Lower lobe of right lung (tissue), 2 donors: ENCODE data around the gene SELENOT. TPM values are rescaled to one million over a fixed set of nuclear protein-coding genes. Genes with fewer than 3 reads are reported as not detected.

Source experiments
- ATAC-seq, 2 donors: fragments of 200-7000 bp; cut with Tn5 transposase; one replicate each; pipeline ENCODE4 v1.9.1; 2020 to 2022; ENCODE audit warnings: mild to moderate bottlenecking in 2 of 2, moderate library complexity in 2 of 2
- DNase-seq: peaks from one replicate; pipeline ENCODE4 v3.0.0-alpha.2; 2020
- H3K27ac ChIP-seq: fragments of 200-600 bp; one replicate; pipeline ENCODE4 v1.8.0; 2022
- H3K27me3 ChIP-seq: fragments of 200-600 bp; one replicate; pipeline ENCODE4 v1.8.0; 2022; ENCODE audit warnings: low read depth
- H3K36me3 ChIP-seq: fragments of 200-600 bp; one replicate; pipeline ENCODE4 v1.8.0; 2022; ENCODE audit warnings: mild to moderate bottlenecking
- H3K4me1 ChIP-seq: fragments of 200-600 bp; one replicate; pipeline ENCODE4 v1.8.0; 2022
- H3K4me3 ChIP-seq: fragments of 200-600 bp; one replicate; pipeline ENCODE4 v1.8.0; 2022; ENCODE audit warnings: mild to moderate bottlenecking
- H3K9me3 ChIP-seq: fragments of 200-600 bp; one replicate; pipeline ENCODE4 v1.8.0; 2022
- CTCF ChIP-seq: fragments of 200-600 bp; IDR thresholded peaks from one replicate; pipeline ENCODE4 v1.8.0; 2022; ENCODE audit warnings: antibody characterized with exemption, mild to moderate bottlenecking
- intact Hi-C: fragments of 100-400 bp; cut with DNase I; formaldehyde crosslinking; loops from one replicate; pipeline ENCODE4 v1.11.0; 2022
- total RNA-seq: library from RNA; stranded (reverse); fragmentation: NEBNext Ultra II Directional; extraction: Animal tissue kit (Norgen Biotek cat#: 25700); gene quantifications from one replicate; pipeline ENCODE4 v1.2.1, GENCODE V29; 2021
- donor health status: DM: no; HTN: yes; CAD: no; lungs with severe emphysema.

The SELENOT gene
- total RNA-seq, 1 donor from 2014 or later, result 107 TPM

GRCh38 chr3:150602426-150603152, 532 bp upstream of the SELENOT start:
- no peaks in the 10 kb centered on the region for H3K27me3 ChIP-seq
- DNase-seq (no peak), ATAC-seq (peak in 1 of 2 donors; percentile 34)
- peak overlapping the region; percentile 77 for H3K4me3 ChIP-seq
- H3K36me3 ChIP-seq, result no peaks in the 10 kb centered on the region
- peak overlapping the region; percentile 96 for H3K27ac ChIP-seq
- no peak for TF ChIP-seq CTCF
- H3K9me3 ChIP-seq, result no peaks in the 10 kb centered on the region
- intact Hi-C loops, result no loop called here
- H3K4me1 ChIP-seq, result peaks cover 33% of the 10 kb centered on the region

GRCh38 chr3:150603980-150604319, 829 bp downstream of the SELENOT start:
- peak overlapping the region; percentile 77 for H3K4me3 ChIP-seq
- intact Hi-C loops, result no loop called here
- no peak for TF ChIP-seq CTCF
- H3K4me1 ChIP-seq, result peaks cover 38% of the 10 kb centered on the region
- no peaks in the 10 kb centered on the region for H3K36me3 ChIP-seq
- no peaks in the 10 kb centered on the region for H3K9me3 ChIP-seq
- peak overlapping the region; percentile 96 for H3K27ac ChIP-seq
- no peak for DNase-seq
- ATAC-seq, result peak in 1 of 2 donors; percentile 15
- H3K27me3 ChIP-seq, result no peaks in the 10 kb centered on the region

GRCh38 chr3:150605998-150606641, 3.0 kb downstream of the SELENOT start:
- intact Hi-C loops, result no loop called here
- no peak for TF ChIP-seq CTCF
- no peak overlapping the region for H3K4me3 ChIP-seq
- DNase-seq (no peak), ATAC-seq (no peak)
- peaks cover 56% of the 10 kb centered on the region for H3K4me1 ChIP-seq
- H3K9me3 ChIP-seq, result no peaks in the 10 kb centered on the region
- H3K36me3 ChIP-seq, result no peaks in the 10 kb centered on the region
- H3K27me3 ChIP-seq, result no peaks in the 10 kb centered on the region
- H3K27ac ChIP-seq, result peak overlapping the region; percentile 39

GRCh38 chr3:150607267-150608065, 4.3 kb downstream of the SELENOT start:
- no peaks in the 10 kb centered on the region for H3K27me3 ChIP-seq
- DNase-seq (no peak), ATAC-seq (no peak)
- H3K9me3 ChIP-seq, result no peaks in the 10 kb centered on the region
- H3K4me1 ChIP-seq, result peaks cover 57% of the 10 kb centered on the region
- intact Hi-C loops, result no loop called here
- TF ChIP-seq CTCF, result no peak
- H3K36me3 ChIP-seq, result peaks cover 10% of the 10 kb centered on the region
- no peak overlapping the region for H3K4me3 ChIP-seq
- no peak overlapping the region for H3K27ac ChIP-seq

GRCh38 chr3:150609988-150610387, 6.9 kb downstream of the SELENOT start:
- intact Hi-C loops, result no loop called here
- DNase-seq (no peak), ATAC-seq (no peak)
- no peak overlapping the region for H3K27ac ChIP-seq
- TF ChIP-seq CTCF, result no peak
- no peak overlapping the region for H3K4me3 ChIP-seq
- H3K36me3 ChIP-seq, result peaks cover 11% of the 10 kb centered on the region
- peaks cover 49% of the 10 kb centered on the region for H3K4me1 ChIP-seq
- H3K27me3 ChIP-seq, result no peaks in the 10 kb centered on the region
- no peaks in the 10 kb centered on the region for H3K9me3 ChIP-seq
